Measurements from ENCODE around the gene CERKL. TPM values are rescaled to one million over a fixed set of nuclear protein-coding genes. Genes with fewer than 3 reads are reported as not detected.
"Not testable (repeated sequence)": the region's sequence is repeated elsewhere in the genome, so short reads cannot be mapped to it uniquely, and the experiment has no call there.

CERKL gene, protein sequence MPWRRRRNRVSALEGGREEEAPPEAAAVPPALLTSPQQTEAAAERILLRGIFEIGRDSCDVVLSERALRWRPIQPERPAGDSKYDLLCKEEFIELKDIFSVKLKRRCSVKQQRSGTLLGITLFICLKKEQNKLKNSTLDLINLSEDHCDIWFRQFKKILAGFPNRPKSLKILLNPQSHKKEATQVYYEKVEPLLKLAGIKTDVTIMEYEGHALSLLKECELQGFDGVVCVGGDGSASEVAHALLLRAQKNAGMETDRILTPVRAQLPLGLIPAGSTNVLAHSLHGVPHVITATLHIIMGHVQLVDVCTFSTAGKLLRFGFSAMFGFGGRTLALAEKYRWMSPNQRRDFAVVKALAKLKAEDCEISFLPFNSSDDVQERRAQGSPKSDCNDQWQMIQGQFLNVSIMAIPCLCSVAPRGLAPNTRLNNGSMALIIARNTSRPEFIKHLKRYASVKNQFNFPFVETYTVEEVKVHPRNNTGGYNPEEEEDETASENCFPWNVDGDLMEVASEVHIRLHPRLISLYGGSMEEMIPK
- total RNA-seq (0.52 TPM), polyA plus RNA-seq (2.4 TPM)
- long read RNA-seq, donor 1: 0 reads
- long read RNA-seq, donor 2: 0 reads
- long read RNA-seq, donor 3: 0 reads
- long read RNA-seq, donor 4: 0 reads
- long read RNA-seq, donor 5, partial matches to known transcripts: 94 of 94 reads
- long read RNA-seq, donor 5, other reads (novel, unspliced or antisense): 0 of 94 reads
- long read RNA-seq, donor 6: 0 reads
- long read RNA-seq, donor 7, partial matches to known transcripts: 154 of 154 reads
- long read RNA-seq, donor 7, other reads (novel, unspliced or antisense): 0 of 154 reads
- long read RNA-seq, donor 8: 0 reads
- long read RNA-seq, donor 9: 0 reads
- long read RNA-seq, donor 10: 0 reads

- Histone ChIP-seq H3K4me1 (ENCODE audit: control insufficient read depth in 2 of 2, insufficient read depth in 2 of 2, low read length in 2 of 2) (peaks cover 0 to 13% of the 10 kb centered on the region in 2 donors), H3K4me3 (ENCODE audit: low read length in 2 of 2) (peak within 1 kb of the TSS; percentile 40 to 52), H3K36me3 (ENCODE audit: control insufficient read depth in 2 of 2, insufficient read depth in 2 of 2, low read length in 1 of 2) (no peaks in the 10 kb centered on the region), H3K9me3 (ENCODE audit: control insufficient read depth in 2 of 2, insufficient read depth in 1 of 2, low read length in 1 of 2) (no peaks in the 10 kb centered on the region), H3K27me3 (ENCODE audit: control insufficient read depth in 2 of 2, insufficient read depth in 1 of 2, low read length in 1 of 2) (peaks cover 5 to 58% of the 10 kb centered on the region in 2 donors), H3K27ac (ENCODE audit: low read depth in 1 of 2, low read length in 1 of 2) (no peak within 1 kb of the TSS)
- DNase-seq (ENCODE audit: low read depth in 6 of 9, low spot score in 9 of 9): peak in 3 of 9 donors; percentile 15 to 34 (median 21)
- 6% methylated on average over 70 of the region's 70 CpGs for WGBS
Observed at GRCh38 chr2:181656450-181657291, at the start of gene CERKL. TSS of gene CERKL (minus strand) at chr2:181657105. CDS start at chr2:181657006, 99 bp downstream.

DNA sequence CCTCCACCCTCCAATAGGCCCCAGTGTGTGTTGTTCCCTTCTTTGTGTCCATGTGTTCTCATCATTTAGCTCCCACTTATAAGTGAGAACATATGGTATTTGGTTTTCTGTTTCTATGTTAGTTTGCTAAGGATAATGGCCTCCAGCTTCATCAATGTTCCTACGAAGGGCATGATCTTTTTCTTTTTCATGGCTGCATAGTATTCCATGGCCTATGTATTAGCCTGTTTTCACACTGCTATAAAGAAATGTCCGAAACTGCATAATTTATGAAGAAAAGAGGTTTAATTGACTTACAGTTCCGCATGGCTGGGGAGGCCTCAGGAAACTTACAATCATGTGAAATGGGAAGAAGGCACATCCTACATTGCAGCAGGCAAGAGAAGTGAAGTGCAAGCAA is 45.6 kb upstream of the CERKL start:
- not testable (repeated sequence) for H3K27ac ChIP-seq (ENCODE audit: low read depth in 1 of 2, low read length in 1 of 2); H3K4me1 ChIP-seq (ENCODE audit: control insufficient read depth in 2 of 2, insufficient read depth in 2 of 2, low read length in 2 of 2); H3K36me3 ChIP-seq (ENCODE audit: control insufficient read depth in 2 of 2, insufficient read depth in 2 of 2, low read length in 1 of 2); DNase-seq (ENCODE audit: low read depth in 6 of 9, low spot score in 9 of 9); H3K9me3 ChIP-seq (ENCODE audit: control insufficient read depth in 2 of 2, insufficient read depth in 1 of 2, low read length in 1 of 2); H3K4me3 ChIP-seq (ENCODE audit: low read length in 2 of 2); H3K27me3 ChIP-seq (ENCODE audit: control insufficient read depth in 2 of 2, insufficient read depth in 1 of 2, low read length in 1 of 2)
- 96% methylated on average over 3 of the region's 3 CpGs for WGBS

GRCh38 chr2:181698223-181698622 is 41.3 kb upstream of the CERKL start:
- no peak for DNase-seq (ENCODE audit: low read depth in 6 of 9, low spot score in 9 of 9)
- no peak overlapping the region for H3K27ac ChIP-seq (ENCODE audit: low read depth in 1 of 2, low read length in 1 of 2)
- H3K4me1 ChIP-seq (ENCODE audit: control insufficient read depth in 2 of 2, insufficient read depth in 2 of 2, low read length in 2 of 2): no peaks in the 10 kb centered on the region
- peaks cover 0 to 3% of the 10 kb centered on the region in 2 donors for H3K27me3 ChIP-seq (ENCODE audit: control insufficient read depth in 2 of 2, insufficient read depth in 1 of 2, low read length in 1 of 2)
- peaks cover 0 to 2% of the 10 kb centered on the region in 2 donors for H3K9me3 ChIP-seq (ENCODE audit: control insufficient read depth in 2 of 2, insufficient read depth in 1 of 2, low read length in 1 of 2)
- no peak overlapping the region for H3K4me3 ChIP-seq (ENCODE audit: low read length in 2 of 2)
- WGBS: 98% methylated on average over 1 of the region's 1 CpG
- no peaks in the 10 kb centered on the region for H3K36me3 ChIP-seq (ENCODE audit: control insufficient read depth in 2 of 2, insufficient read depth in 2 of 2, low read length in 1 of 2)

GRCh38 chr2:181697571-181697970 is 40.7 kb upstream of the CERKL start:
- no peaks in the 10 kb centered on the region for H3K36me3 ChIP-seq (ENCODE audit: control insufficient read depth in 2 of 2, insufficient read depth in 2 of 2, low read length in 1 of 2)
- DNase-seq (ENCODE audit: low read depth in 6 of 9, low spot score in 9 of 9): no peak
- no peaks in the 10 kb centered on the region for H3K4me1 ChIP-seq (ENCODE audit: control insufficient read depth in 2 of 2, insufficient read depth in 2 of 2, low read length in 2 of 2)
- peaks cover 0 to 3% of the 10 kb centered on the region in 2 donors for H3K27me3 ChIP-seq (ENCODE audit: control insufficient read depth in 2 of 2, insufficient read depth in 1 of 2, low read length in 1 of 2)
- 100% methylated on average over 1 of the region's 1 CpG for WGBS
- no peak overlapping the region for H3K27ac ChIP-seq (ENCODE audit: low read depth in 1 of 2, low read length in 1 of 2)
- H3K4me3 ChIP-seq (ENCODE audit: low read length in 2 of 2): no peak overlapping the region
- no peaks in the 10 kb centered on the region for H3K9me3 ChIP-seq (ENCODE audit: control insufficient read depth in 2 of 2, insufficient read depth in 1 of 2, low read length in 1 of 2)

DNA sequence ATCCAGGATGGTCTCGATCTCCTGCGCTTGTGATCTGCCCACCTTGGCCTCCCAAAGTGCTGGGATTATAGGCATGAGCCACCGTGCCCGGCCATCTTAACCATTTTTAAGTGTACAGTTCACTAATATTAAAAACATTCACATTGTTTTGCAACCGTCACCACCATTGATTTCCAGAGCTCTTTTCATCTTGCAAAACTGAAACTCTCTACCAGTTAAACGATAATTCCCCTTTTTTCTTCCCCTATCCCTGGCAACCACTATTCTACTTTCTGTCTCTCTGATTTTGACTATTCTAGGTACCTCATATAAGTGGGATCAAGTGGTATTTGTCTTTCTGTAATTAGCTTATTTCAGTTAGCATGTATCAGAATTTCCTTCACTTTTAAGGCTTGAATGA is 40.2 kb upstream of the CERKL start:
- H3K27ac ChIP-seq (ENCODE audit: low read depth in 1 of 2, low read length in 1 of 2): no peak overlapping the region
- H3K36me3 ChIP-seq (ENCODE audit: control insufficient read depth in 2 of 2, insufficient read depth in 2 of 2, low read length in 1 of 2): no peaks in the 10 kb centered on the region
- no peak overlapping the region for H3K4me3 ChIP-seq (ENCODE audit: low read length in 2 of 2)
- no peak for DNase-seq (ENCODE audit: low read depth in 6 of 9, low spot score in 9 of 9)
- no peaks in the 10 kb centered on the region for H3K4me1 ChIP-seq (ENCODE audit: control insufficient read depth in 2 of 2, insufficient read depth in 2 of 2, low read length in 2 of 2)
- no peaks in the 10 kb centered on the region for H3K9me3 ChIP-seq (ENCODE audit: control insufficient read depth in 2 of 2, insufficient read depth in 1 of 2, low read length in 1 of 2)
- peaks cover 0 to 3% of the 10 kb centered on the region in 2 donors for H3K27me3 ChIP-seq (ENCODE audit: control insufficient read depth in 2 of 2, insufficient read depth in 1 of 2, low read length in 1 of 2)
- 94% methylated on average over 6 of the region's 6 CpGs for WGBS

DNA sequence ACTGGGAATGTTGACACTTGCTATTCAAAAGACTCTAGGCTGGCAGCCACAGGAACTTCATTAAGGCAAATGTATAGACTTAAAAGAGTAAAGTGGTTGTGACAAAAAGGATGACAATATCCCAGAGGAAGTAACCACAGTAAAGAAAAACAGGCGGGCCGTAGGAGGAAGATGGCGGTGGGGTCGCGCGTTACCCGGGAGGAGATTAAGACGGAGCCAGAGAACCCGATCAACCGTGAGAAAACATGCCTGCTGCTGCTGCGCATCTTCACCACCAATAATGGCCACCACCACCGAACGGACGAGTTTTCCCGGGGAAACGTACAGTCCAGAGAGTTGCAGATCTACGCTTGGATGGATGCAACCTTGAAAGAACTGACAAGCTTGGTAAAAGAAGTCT is 37.4 kb upstream of the CERKL start:
- peaks cover 0 to 6% of the 10 kb centered on the region in 2 donors for H3K27me3 ChIP-seq (ENCODE audit: control insufficient read depth in 2 of 2, insufficient read depth in 1 of 2, low read length in 1 of 2)
- no peak overlapping the region for H3K4me3 ChIP-seq (ENCODE audit: low read length in 2 of 2)
- no peak overlapping the region for H3K27ac ChIP-seq (ENCODE audit: low read depth in 1 of 2, low read length in 1 of 2)
- WGBS: 96% methylated on average over 17 of the region's 17 CpGs
- H3K36me3 ChIP-seq (ENCODE audit: control insufficient read depth in 2 of 2, insufficient read depth in 2 of 2, low read length in 1 of 2): no peaks in the 10 kb centered on the region
- no peaks in the 10 kb centered on the region for H3K9me3 ChIP-seq (ENCODE audit: control insufficient read depth in 2 of 2, insufficient read depth in 1 of 2, low read length in 1 of 2)
- no peak for DNase-seq (ENCODE audit: low read depth in 6 of 9, low spot score in 9 of 9)
- no peaks in the 10 kb centered on the region for H3K4me1 ChIP-seq (ENCODE audit: control insufficient read depth in 2 of 2, insufficient read depth in 2 of 2, low read length in 2 of 2)

DNA sequence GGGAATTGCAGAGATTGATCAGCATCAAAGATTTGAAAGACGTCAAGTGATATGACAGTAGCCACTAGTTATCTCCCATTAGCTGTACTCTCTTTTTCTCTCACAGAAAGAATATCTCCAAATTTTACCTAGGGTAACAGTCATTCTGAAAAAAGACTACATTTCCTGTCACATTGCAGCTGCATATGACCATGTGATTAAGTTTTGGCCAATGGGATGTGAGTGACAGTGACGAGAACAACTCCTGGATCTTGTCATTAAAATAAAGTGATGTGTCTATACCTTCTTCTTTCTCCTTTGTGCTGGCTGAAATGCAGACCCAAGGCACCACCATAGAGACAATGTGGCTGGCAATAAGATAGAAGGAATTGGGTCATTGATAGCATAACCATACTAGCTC is 34.0 kb upstream of the CERKL start:
- no peak for DNase-seq (ENCODE audit: low read depth in 6 of 9, low spot score in 9 of 9)
- Histone ChIP-seq H3K4me1 (ENCODE audit: control insufficient read depth in 2 of 2, insufficient read depth in 2 of 2, low read length in 2 of 2) (no peaks in the 10 kb centered on the region), H3K9me3 (ENCODE audit: control insufficient read depth in 2 of 2, insufficient read depth in 1 of 2, low read length in 1 of 2) (no peaks in the 10 kb centered on the region), H3K27me3 (ENCODE audit: control insufficient read depth in 2 of 2, insufficient read depth in 1 of 2, low read length in 1 of 2) (peaks cover 7 to 38% of the 10 kb centered on the region in 2 donors), H3K36me3 (ENCODE audit: control insufficient read depth in 2 of 2, insufficient read depth in 2 of 2, low read length in 1 of 2) (no peaks in the 10 kb centered on the region), H3K27ac (ENCODE audit: low read depth in 1 of 2, low read length in 1 of 2) (no peak overlapping the region), H3K4me3 (ENCODE audit: low read length in 2 of 2) (no peak overlapping the region)
- 95% methylated on average over 2 of the region's 2 CpGs for WGBS

- Histone ChIP-seq H3K36me3 (ENCODE audit: control insufficient read depth in 2 of 2, insufficient read depth in 2 of 2, low read length in 1 of 2) (no peaks in the 10 kb centered on the region), H3K27me3 (ENCODE audit: control insufficient read depth in 2 of 2, insufficient read depth in 1 of 2, low read length in 1 of 2) (peaks cover 34 to 78% of the 10 kb centered on the region in 2 donors), H3K27ac (ENCODE audit: low read depth in 1 of 2, low read length in 1 of 2) (no peak overlapping the region), H3K4me1 (ENCODE audit: control insufficient read depth in 2 of 2, insufficient read depth in 2 of 2, low read length in 2 of 2) (peaks cover 2 to 18% of the 10 kb centered on the region in 2 donors), H3K9me3 (ENCODE audit: control insufficient read depth in 2 of 2, insufficient read depth in 1 of 2, low read length in 1 of 2) (peaks cover 0 to 9% of the 10 kb centered on the region in 2 donors), H3K4me3 (ENCODE audit: low read length in 2 of 2) (no peak overlapping the region)
- WGBS: 71% methylated on average over 6 of the region's 6 CpGs
- DNase-seq (ENCODE audit: low read depth in 6 of 9, low spot score in 9 of 9): no peak
Observed at GRCh38 chr2:181686576-181687185, 29.8 kb upstream of the CERKL start.
